Measurements from ENCODE around the gene VAV3. TPM values are rescaled to one million over a fixed set of nuclear protein-coding genes. Genes with fewer than 3 reads are reported as not detected.

Gene VAV3
- total RNA-seq, 2 donors from 2014 or later, result 2.5 to 4.3 TPM

- ATAC-seq (no peak), DNase-seq (no peak)
- intact Hi-C loops (cut with DNase I), result no loop called here
Observed at GRCh38 chr1:107817206-107817605, 147.8 kb downstream of the VAV3 start.

DNA sequence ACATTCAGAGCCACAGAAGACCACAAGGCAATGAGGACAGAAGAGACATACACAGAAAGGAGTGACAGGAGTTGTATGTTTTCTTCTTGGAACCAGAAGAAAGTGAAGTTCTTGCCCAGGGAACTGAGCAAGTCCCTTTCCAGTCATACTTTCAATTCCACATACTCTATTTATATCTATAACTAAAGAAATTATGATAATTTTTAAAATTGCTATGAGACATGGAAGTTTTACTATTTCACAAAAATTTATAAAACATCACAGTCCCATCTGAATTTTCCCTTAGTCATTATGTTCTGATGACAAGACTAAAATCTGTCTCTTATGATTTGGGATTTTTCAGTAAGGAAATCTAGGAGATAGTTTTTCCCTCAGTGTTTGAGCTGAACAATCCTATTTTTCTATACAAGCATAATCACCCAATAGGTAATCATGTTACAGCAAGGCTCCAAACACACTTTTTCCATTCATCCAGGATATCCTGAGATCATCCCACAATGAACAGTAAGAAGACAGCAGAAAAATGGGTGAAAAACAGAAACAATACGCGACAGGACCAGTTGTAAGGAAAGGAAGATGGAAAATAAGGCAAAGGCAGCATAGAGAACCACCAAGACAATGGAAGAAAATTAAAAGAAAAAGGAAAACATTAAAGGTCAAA is 154.6 kb downstream of the VAV3 start:
- DNase-seq, result no peak
- no peak for ATAC-seq
- intact Hi-C loops (cut with DNase I), result no loop called here

GRCh38 chr1:107807855-107808254 is 157.1 kb downstream of the VAV3 start:
- intact Hi-C loops (cut with DNase I), result no loop called here
- no peak for ATAC-seq
- no peak for DNase-seq

DNA sequence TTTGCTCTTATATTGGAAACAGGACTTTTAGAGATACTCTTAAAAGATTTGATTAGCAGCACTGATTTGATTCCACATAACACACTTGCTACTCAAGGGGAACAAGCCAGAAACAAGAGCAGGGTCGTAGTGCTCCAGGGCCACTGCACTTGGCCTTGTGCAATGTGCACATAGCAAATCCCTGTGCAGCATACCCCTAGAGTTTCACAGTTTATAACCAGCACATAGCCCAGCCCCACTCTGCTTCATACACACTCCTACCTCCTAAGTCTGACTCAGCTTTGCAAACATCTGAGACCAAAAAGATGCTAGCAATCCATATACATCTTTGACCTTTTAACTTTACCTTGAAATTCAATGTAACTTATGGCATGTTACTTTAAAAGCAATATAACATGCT is 157.6 kb downstream of the VAV3 start:
- no peak for DNase-seq
- ATAC-seq, result no peak
- intact Hi-C loops (cut with DNase I), result no loop called here

DNA sequence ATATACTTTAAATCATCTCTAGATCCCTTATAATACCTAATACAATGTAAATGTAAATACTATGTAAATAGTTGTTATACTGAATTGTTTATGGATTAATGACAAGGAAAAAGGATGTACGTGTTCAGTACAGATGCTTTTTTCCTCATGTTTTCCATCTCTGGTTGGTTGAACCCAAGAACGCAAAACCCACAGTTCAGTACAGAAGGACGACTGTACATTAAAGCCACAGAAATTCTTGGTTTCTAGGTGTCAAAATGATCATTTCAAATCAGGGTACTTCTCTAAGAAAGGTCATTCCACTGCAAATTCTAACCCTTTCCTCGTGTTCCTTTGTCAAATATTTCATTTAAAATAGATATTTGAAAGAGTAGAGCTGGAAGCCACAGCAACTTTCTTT is 158.1 kb downstream of the VAV3 start:
- intact Hi-C loops (cut with DNase I), result no loop called here
- no peak for ATAC-seq
- DNase-seq, result no peak

DNA sequence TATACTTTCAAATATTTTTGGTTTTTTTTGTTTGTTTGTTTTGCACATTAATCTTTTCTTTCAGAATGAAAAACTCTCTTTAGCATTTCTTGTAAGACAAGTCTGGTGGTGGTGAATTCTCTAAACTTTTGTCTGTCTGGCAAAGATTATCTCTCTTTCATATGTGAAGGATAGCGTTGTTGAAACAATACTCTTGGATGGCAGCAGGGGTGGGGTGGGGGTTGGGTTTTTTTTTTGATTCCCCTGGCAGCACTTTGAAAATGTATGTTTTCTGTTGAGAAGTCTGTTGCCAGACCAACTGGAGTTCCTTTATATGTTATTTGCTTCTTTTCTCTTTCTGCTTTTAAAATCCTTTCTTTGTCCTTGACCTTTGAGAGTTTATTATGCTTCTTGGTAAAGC is 160.2 kb downstream of the VAV3 start:
- DNase-seq (no peak), ATAC-seq (no peak)
- intact Hi-C loops (cut with DNase I), result no loop called here

DNA sequence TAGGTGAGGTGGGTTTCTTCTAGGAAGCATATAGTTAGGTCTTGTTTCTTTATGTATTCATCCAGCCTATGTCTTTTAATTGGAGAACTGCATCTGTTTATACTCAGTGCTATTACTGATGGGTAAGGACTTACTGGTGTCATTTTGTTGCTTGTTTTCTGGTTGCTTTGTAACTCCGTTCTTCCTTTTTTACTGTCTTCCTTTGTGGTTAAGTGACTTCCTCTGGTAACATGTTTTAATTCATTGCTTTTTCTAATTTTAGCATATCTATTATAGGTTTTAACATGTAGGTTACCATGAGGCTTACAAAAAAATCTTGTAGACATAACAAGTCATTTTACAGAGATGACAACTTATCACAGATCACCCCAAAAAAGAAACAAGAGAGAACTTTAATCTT is 160.8 kb downstream of the VAV3 start:
- ATAC-seq, result no peak
- DNase-seq, result no peak
- intact Hi-C loops (cut with DNase I), result no loop called here

- intact Hi-C loops (cut with DNase I), result no loop called here
- ATAC-seq, result no peak
- no peak for DNase-seq
Observed at GRCh38 chr1:107803579-107803978, 161.4 kb downstream of the VAV3 start.

- intact Hi-C loops (cut with DNase I), result no loop called here
- ATAC-seq, result no peak
- DNase-seq, result no peak
Observed at GRCh38 chr1:107802654-107803053, 162.3 kb downstream of the VAV3 start.

DNA sequence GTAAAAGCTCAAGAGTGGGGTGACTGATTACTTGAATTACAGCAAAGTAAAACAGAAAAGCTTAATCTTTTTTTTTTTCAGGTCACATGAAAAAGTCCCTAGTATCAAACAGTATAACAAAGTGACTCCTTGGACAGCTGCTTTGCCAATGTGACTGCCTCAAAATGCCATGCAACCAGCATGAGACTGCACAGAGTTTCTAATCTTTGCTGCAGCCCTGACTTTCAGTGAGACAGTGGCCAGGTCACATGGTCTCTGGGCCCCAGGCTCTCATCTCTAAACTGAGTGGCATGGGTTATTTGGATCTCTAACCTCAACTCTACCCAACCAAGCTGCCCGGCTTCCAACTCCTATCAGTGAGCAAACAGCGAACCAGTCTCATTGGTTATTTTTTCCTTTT is 169.0 kb downstream of the VAV3 start:
- no peak for DNase-seq
- intact Hi-C loops (cut with DNase I), result loop anchor here in 1 of 2 donors (10.0 kb wide), 1 partner anchor 49 kb away; no protein-coding TSS in a partner anchor
- no peak for ATAC-seq

GRCh38 chr1:107795441-107795840 is 169.5 kb downstream of the VAV3 start:
- intact Hi-C loops (cut with DNase I), result loop anchor here in 1 of 2 donors (10.0 kb wide), 1 partner anchor 49 kb away; no protein-coding TSS in a partner anchor
- ATAC-seq (no peak), DNase-seq (no peak)

GRCh38 chr1:107794571-107794970 is 170.4 kb downstream of the VAV3 start:
- intact Hi-C loops (cut with DNase I), result loop anchor here in 1 of 2 donors (10.0 kb wide), 1 partner anchor 50 kb away; no protein-coding TSS in a partner anchor
- ATAC-seq (no peak), DNase-seq (no peak)

GRCh38 chr1:107793896-107794453 is 171.0 kb downstream of the VAV3 start:
- intact Hi-C loops (cut with DNase I), result loop anchor here in 1 of 2 donors (10.0 kb wide), 1 partner anchor 51 kb away; no protein-coding TSS in a partner anchor
- no peak for DNase-seq
- ATAC-seq, result no peak

DNA sequence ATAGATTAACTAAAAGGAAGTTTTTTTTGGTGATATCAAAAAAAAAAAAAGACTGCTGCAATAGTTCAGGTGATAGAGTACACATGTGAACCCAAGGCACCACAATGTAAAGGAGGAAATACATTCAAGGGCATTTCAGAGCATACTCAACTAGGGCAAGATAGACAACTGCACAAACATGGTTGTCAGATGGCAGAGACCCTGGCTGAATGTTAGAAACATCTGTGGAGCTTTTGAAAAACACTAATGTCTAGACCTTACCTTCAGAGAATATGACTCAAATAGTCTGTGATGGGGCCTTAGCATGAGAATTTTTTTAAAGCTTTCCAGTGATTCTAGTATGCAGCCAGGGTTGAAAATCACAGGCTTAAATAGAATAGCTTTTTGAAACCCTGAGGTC is 173.6 kb downstream of the VAV3 start:
- no peak for ATAC-seq
- intact Hi-C loops (cut with DNase I), result loop anchor here in 1 of 2 donors (10.0 kb wide), 1 partner anchor 53 kb away; no protein-coding TSS in a partner anchor
- DNase-seq, result no peak

DNA sequence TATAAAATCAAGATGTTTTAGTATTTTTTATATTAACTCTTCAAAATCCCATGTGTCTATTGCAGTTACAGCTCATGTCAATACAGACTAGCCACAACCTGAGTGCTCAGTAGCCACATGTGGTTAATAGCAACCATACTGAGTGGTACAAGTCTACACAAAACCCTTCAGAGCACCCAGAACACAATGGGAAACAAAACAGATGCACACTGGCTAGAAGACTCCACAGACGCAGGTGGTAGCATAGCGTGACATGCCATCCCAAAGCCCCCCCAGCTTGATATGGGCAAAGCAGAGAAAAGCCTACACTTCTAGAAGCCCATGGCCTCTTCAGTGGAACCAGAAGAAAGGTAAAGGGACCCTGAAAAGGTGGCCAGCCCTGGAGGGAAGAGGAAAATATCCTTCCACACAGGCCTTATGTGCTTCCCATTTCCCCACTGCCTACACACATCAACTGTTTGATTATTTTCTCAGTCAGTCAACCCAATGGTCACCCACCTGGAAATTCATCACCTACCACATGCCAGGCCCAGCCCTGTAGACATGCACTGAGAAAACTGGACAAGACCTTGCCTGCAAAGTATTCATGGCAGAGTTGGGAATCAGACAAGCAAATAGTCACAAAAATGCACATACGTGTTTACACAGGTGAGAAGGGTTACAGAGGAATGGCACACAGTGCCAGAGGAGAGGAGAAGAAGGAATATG is 175.0 kb downstream of the VAV3 start:
- intact Hi-C loops (cut with DNase I), result loop anchor here in 1 of 2 donors (10.0 kb wide), 2 partner anchors 55 to 175 kb away; partner anchors contain the start of gene VAV3
- no peak for ATAC-seq

DNA sequence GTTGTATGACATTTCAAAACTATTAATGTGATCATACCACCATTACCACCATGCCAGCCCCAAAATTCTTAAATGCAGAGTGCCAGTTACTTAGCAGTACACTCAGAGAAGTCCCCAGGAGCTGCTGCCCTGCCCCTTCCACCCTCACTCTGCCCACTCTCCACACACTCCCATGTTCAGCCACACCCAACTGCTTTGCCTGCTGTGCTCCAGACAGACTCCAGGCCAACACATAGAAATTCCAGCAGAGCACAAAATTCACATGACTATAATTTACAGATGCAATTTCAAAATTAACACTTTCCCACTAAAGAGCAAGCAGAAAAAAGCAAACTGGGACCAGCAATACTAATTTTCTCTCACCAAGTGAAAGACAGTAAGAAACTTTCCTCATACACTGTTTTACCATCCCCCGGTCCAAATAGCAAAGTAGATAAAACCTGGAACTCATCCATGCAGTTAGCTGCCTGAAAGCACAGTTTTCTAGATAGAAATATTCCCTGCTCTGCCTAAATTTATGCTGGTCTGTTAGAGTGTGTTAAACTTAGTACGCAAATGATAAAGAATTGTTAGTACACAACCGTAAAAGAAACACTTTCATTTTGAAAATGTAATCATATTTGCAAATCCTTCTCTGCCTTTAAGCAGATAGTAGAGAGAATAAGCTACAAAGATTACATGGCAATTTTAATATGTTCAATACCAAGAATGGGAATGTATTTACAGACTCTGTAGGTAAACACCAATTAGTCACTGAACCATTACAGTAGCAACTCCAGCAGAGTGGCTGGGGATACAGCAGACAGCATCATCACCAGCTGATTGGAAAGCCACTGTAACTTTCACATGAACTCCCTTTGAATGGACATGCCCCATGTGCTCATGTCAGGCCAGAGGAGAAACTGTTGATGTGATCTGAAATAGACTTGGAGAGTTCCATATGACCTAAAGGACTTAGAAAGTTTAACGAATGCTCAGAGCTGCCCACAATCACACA is 176.5 kb downstream of the VAV3 start:
- DNase-seq, result no peak
- ATAC-seq, result peak in 1 of 2 donors; percentile 63
- intact Hi-C loops (cut with DNase I), result loop anchor here in 1 of 2 donors (10.0 kb wide), 1 partner anchor 176 kb away; the partner anchor contains the start of gene VAV3

More for the DNA sequence above, 175.0 kb downstream of the VAV3 start:
- DNase-seq, result no peak

DNA sequence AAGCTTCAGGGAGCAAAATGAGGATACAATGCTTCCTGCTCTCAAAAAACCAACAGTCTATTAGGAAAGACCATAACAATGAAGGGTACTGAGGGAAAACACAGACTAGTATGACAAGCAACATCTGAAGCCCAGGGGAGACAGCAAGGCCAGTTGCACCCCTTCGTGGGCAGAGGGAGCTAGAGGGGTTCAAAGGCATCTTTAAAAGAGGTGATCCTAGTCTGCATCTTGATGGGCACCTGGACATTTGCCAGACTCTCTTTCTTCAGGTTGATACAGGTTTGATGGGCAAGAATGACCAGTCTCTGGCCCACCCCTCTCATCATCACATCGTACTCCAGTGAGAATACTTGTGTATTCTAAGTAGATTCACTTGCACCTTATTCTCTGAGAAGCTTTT is 177.7 kb downstream of the VAV3 start:
- ATAC-seq (no peak), DNase-seq (no peak)
- intact Hi-C loops (cut with DNase I), result loop anchor here in 1 of 2 donors (10.0 kb wide), 1 partner anchor 178 kb away; the partner anchor contains the start of gene VAV3

- intact Hi-C loops (cut with DNase I), result loop anchor here in 1 of 2 donors (10.0 kb wide), 1 partner anchor 178 kb away; the partner anchor contains the start of gene VAV3
- ATAC-seq (no peak), DNase-seq (no peak)
Observed at GRCh38 chr1:107786203-107786845, 178.7 kb downstream of the VAV3 start.

All from left cardiac atrium (tissue), 4 donors.